GM23248 (cell line): Measurements from ENCODE around the gene PLA2G2E.

Experiments
- EZH2 ChIP-seq: fragments of 200-600 bp; sonication (generic); IDR thresholded peaks from 2 replicates; pipeline ENCODE4 v1.6.1; 2018; ENCODE audit warnings: antibody characterized with exemption, mild to moderate bottlenecking; ENCODE audit not compliant: insufficient read depth, poor library complexity, severe bottlenecking
- EZH2phosphoT487 ChIP-seq: fragments of 200-600 bp; sonication (generic); IDR thresholded peaks from 2 replicates; pipeline ENCODE4 v1.6.1; 2018; ENCODE audit warnings: antibody characterized with exemption, moderate library complexity, mild to moderate bottlenecking, low read depth; ENCODE audit not compliant: insufficient read depth

DNA sequence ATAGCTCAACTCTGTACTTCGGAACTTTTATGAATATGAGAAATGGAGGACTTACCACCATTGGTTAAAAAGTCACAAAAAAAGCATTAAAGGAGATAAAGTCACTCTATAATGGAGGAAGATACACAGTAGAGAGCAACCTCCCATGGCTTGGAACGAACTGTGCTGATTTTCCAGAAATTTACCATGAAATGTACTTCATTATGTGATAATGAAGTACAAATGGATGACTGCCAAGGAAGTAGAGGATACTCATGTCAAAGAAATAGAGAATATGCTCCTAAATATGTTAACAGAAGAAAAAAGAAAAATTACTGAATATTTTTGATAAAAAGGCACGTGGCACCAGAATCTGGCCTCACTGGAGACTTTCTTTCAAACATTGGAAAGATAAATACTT is 23.6 kb upstream of the PLA2G2E start:
- no peak for TF ChIP-seq EZH2
- no peak for TF ChIP-seq EZH2phosphoT487
